HCT116 (cell line): ENCODE results near the gene LNPEP.

Experiments used
- CTCF ChIP-seq, 3 experiments: fragments of 200-600 bp in 1 of 3; sonication (generic) in 1 of 3; IDR thresholded peaks in 2 of 3; conservative IDR thresholded peaks in 1 of 3; 2 replicates each; pipeline ENCODE4 v1.5.1; 2012 to 2017; ENCODE audit warnings: low read depth in 2 of 3, low read length in 2 of 3, antibody characterized with exemption in 1 of 3, borderline replicate concordance in 1 of 3, control low read depth in 1 of 3, mild to moderate bottlenecking in 1 of 3, mixed read lengths in 1 of 3, mixed run types in 1 of 3, moderate library complexity in 1 of 3; ENCODE audit not compliant: insufficient read depth in 1 of 3
- EZH2 ChIP-seq: fragments of 200-600 bp; sonication (generic); IDR thresholded peaks from 2 replicates; pipeline ENCODE4 v1.6.1; 2017; ENCODE audit warnings: antibody characterized with exemption, mixed run types
- REST ChIP-seq: IDR thresholded peaks from 2 replicates; pipeline ENCODE4 v1.6.1; 2012; ENCODE audit warnings: low read depth
- SP1 ChIP-seq: IDR thresholded peaks from 2 replicates; pipeline ENCODE4 v1.6.1; 2012; ENCODE audit warnings: low read depth
- YY1 ChIP-seq: IDR thresholded peaks from 2 replicates; pipeline ENCODE4 v1.6.1; 2011; ENCODE audit warnings: low read length, low read depth, moderate library complexity, mild to moderate bottlenecking; ENCODE audit not compliant: insufficient replicate concordance; ENCODE audit errors: extremely low read depth
- ZNF274 ChIP-seq: fragments of 200-500 bp; sonication (Bioruptor generic); IDR thresholded peaks from 2 replicates; pipeline ENCODE4 v1.6.1; 2014; ENCODE audit warnings: mild to moderate bottlenecking, low read depth, low read length, inconsistent platforms

- TF ChIP-seq CTCF (IDR thresholded peaks at IDR 0.05 in 2 of 3, conservative IDR thresholded peaks at IDR 0.05 in 1 of 3; ENCODE audit: borderline replicate concordance in 1 of 3, insufficient read depth in 1 of 3, low read depth in 2 of 3, low read length in 2 of 3): no peak
- no peak for TF ChIP-seq YY1
- TF ChIP-seq EZH2: no peak
- TF ChIP-seq REST: no peak
- no peak for TF ChIP-seq SP1
- TF ChIP-seq ZNF274: no peak
Observed at GRCh38 chr5:96993760-96994159, 57.9 kb downstream of the LNPEP start.
